Measurements from ENCODE around the gene DUSP12.
"Not testable (repeated sequence)": the region's sequence is repeated elsewhere in the genome, so short reads cannot be mapped to it uniquely, and the experiment has no call there.

DUSP12 gene

DNA sequence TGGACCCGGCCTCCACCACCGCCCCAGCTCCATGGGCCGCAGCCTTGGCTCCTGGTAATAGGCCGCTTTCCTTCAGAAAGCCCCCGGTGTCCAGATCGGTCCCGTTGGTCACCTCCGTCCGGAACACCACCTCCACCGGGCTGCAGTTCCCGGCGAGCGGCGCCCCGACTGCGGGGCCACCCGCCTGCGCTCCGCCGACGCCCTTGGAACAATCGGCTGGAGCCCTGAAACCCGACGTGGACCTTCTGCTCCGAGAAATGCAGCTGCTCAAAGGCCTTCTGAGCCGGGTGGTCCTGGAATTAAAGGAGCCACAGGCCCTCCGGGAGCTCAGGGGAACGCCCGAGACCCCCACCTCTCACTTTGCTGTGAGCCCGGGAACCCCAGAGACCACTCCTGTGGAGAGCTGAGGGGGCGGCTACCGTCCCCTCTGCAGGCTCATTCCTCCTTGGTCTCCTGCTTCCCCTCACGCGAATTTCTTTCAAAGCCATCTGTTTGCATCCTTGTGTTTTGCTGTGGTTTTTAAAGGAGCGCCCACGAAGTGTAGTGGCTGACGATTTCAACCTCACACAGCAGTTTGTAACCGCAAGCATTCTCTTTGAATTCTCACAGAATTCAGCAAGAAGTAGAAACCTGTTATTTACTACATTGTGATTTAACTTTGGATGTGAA is 22.2 kb upstream of the DUSP12 start:
- DNase-seq (ENCODE audit: low read depth): peak; percentile 43

DNA sequence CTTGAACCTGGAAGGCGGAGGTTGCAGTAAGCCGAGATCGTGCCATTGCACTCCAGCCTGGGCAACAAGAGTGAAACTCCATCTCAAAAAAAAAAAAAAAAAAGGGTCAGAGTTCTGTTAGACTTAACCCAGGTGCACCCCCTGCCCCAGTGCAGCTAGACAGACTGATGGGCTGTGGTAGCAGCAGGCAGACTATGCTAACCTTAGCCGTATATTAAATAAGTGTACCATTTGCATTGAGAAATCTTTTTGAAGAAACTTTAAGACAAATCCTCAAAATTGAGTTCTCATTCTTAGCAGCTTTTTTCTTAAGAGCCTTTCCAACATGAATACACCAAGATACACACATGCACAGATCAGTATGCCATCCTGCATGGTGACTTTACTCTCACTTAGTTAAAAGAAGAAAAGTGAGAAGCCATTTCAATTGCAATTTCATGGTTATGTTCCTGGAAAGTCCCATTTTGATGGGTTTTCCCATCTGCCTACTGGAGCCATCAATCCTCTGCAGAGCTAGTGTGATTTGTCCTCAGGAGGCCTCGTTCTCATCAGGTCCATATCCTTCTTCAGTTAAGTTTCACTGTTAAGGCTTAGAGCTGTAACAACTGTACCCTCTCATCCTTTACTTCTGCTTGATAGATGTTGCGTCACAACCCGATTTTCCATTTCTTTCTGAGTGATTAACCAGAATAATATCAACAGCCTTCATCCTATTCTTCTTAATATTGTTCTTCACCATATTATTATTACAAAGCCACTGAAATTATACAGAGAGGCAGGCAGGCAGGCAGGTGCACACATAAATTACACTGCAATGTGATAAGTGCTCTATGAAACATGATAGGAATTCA is 21.0 kb upstream of the DUSP12 start:
- no peak for DNase-seq (ENCODE audit: low read depth)

DNA sequence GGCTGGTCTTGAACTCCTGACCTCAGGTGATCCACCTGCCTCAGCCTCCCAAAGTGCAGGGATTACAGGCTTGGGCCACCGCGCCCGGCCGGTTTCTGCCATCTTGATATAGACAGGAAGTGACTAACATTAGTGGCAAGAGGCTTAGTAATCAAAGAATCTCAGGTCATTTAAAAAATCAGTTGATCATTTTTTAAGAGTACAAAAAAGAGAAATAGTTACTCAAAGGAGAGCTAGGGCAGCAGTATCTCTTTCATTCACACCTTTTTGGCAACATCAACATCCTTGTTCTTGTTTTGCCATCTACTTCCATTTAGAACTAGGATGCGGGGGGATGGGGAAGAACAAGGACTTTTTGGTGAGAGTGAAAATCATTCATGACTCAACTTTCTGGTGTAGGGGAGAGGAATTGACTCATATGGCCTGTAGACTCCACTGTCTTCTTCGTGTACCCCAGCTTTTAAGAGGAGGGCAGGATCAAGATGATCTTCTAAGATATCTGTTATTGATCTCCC is 19.5 kb upstream of the DUSP12 start:
- peak; percentile 25 for DNase-seq (ENCODE audit: low read depth)

DNA sequence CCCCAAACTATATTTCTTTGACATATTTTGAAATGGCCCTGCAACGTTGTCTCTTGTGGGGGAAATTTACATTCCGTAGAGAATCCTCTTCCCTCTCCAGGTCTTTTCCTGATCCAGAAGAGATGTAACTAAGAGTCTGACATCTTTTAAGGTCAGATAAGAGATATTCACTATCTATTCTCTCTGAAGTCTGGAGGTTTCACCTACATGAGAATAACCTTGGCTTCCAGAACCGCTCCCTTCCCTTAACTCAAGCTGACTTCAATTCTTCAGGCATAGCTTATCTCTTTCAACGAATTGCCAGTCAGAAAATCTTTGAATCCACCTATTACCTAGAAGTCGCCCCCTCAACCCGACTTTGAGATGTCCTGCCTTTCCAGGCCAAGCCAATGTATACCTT is 18.3 kb upstream of the DUSP12 start:
- no peak for DNase-seq (ENCODE audit: low read depth)

DNA sequence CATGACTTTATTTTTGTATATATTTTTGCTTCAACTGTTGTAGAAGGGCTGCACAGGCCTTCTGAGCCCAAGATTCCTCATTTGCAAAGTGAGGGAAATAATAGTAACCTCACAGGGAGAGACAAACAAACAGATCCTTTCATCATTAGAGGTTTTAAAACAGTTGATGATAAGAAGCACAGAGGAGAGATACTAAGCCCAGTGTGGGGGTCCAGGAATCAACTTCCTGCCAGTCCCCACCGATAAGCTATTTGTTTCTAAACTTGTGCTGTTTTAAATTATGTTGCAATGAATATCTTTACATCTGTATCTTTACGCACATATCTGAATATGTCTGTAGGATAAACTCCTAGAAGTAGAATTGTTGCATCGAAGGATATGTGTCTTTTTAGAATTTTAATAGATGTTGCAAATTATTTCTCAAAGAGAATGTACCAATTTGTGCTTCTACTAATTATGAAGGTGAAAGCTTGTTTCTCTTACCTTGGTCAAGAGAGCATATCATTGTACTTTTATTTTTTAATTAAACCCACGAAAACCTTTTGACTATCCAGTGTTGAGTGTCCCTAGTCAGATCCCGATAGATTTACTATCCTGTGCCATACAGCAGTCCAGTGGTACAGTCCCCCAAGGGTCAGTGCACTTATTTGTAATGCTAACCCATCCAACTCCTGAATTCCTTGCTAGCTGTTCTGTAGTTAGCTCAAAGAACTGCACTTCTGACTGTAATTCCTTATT is 17.4 kb upstream of the DUSP12 start:
- DNase-seq (ENCODE audit: low read depth): no peak

DNA sequence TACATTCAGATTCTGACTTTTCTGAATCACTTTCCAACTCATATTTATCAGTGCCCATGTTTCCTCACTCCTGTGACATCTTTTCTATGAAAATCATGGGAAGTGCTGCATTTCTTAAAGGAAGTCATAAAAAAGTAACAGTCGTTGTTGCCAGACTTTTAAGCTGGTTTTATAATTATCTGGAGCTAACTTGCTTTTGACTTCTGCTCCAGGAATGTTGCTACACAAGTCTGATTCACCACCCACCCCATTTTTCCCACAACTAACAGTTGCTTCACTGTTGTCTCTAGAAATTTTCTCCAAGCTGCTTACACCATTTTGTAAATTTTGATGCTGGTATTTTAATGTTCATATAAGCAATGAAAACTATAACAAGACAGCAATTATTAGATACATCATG is 16.1 kb upstream of the DUSP12 start:
- DNase-seq (ENCODE audit: low read depth): peak; percentile 91

DNA sequence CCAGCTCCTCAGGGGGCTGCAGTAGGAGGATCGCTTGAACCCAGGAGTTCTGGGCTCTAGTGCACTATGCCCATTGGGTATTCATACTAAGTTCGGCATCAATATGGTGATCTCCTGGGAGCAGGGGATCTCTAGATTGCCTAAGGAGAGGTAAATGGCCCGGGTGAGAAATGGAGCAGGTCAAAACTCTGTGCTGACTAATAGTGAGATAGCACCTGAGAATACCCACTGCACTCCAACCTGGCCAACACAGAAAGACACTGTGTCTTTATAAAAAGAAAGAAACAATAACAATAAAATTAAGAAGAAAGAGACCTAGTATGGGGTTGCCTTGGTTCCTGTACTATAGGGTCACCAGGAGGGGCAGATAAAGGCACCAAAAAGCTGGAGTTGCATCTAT is 13.7 kb upstream of the DUSP12 start:
- no peak for DNase-seq (ENCODE audit: low read depth)

DNA sequence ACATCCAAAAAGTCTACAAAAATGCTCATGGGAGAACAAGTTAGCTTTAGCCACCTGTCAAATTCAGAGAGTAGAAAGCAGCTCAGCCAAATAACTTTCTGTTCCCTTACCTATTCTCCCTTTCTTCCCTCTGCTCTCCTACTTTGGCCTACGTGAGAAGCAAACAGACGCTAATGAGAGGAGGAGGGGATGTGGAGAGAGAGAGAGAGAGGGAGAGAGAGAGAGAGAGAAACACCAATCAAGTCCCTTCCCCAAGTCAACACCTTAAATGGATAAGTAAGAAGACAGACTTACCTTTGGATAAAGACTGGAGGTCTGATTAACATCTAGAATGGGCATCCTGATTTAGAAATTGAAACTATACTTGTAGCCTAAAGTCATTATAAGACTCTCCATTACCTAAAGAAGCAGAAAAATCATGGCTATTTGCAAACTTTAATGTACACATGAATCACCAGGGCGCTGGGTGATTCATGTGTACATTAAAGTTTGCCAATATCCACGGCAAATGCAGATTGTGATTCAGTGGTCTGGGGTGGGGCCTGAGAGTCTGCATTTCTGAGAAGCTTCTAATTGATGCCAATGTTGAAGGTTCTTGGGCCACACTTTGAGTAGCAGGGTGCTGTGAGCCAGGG is 13.1 kb upstream of the DUSP12 start:
- DNase-seq (ENCODE audit: low read depth): no peak

DNA sequence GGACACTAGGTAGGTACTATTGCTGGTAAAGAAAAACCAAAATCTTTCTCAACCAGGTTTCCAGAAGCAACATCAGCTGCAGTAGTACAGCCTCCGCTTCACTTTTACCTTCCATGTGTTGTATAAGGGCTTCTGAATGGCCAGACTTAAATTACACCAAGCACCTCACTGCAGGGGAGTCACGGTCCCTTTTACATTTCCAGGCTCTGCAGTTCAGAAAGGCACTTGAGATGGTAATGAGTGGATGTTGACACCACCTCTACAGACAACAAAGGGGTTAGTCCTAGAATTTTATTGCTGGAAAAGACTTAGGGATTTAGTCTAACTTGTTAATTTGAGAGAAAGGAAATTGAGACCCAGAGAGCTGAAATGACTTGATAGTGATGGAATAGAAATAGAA is 12.0 kb upstream of the DUSP12 start:
- DNase-seq (ENCODE audit: low read depth): no peak

DNA sequence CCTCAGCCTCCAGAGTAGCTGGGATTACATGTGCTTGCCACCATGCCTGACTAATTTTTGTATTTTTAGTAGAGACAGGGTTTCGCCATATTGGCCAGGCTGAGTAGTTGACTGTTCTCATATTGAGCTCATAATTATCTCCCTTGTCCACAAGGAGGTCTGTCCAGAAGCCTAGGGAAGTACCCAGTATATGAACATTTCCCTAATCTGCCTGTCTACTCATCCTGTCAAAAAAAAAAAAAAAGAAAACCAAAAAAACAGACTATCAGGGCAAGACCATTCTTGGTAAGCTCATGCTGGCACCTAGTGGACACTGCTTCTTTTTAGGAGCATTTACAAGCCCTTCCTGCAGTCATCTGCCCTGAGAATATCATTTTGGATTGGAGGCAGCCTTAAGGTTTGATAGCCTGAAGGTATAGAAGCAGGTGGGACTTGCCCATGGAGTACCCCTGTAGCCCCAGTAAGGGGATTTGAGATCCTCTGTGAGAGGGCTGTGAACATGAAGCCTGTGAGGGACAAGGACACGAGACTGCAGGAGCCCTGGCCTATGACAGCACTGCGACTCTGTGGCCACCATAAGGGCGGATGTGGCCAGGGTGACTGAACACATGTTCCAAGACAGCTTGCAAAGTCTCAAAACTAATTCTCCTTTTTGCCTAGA is 10.8 kb upstream of the DUSP12 start:
- DNase-seq (ENCODE audit: low read depth): peak; percentile 72

DNA sequence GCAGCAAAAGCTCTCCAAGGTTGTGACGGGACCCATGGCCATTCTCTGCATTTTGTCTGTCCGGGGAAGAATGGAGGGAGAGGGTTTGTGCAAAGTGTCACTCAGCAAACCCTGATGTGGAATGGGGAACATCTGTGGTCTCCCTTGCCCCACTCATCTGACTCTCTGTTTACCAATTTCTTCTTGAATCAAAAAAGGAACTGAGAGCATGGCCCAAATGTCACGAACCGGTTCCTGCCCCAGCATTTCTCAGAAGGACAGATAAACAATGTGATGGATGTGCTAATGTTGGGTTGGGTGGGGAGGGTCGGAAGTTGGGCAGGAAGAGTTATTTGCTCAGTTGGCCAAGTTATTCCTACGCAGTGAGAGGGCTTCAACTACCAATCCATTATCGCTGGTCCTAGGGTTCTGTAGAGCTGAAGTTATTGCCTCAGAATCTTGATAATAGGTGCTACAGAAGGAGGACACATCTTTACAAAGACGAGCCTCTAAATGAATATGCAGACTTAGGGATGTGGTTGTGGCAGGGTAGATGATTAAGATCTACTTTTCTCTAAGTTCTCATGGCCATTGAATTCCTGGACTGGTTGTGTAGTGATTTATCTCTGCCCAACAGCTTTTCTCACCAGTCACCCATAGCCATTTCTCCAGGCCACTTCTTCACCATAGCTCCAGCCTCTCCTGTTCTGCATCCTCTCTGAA is 9.6 kb upstream of the DUSP12 start:
- DNase-seq (ENCODE audit: low read depth): no peak

DNA sequence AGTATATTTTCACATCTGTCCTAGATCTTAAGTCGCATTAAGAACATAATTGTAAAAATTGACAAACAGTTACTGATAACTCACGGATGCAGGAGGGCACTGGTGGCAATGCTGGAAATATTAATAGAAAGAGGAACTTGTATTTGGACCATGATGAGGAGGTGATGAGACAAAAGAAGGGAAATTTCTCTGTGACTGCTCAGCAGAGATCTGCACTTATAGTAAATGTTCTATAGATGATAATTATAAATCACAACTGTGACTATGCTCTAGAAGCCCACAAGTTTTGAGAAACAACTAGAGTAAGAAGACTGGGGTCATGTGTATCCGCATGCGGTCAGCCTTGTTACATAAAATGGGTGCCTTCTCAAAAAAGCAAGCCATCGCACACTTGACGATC is 8.7 kb upstream of the DUSP12 start:
- no peak for DNase-seq (ENCODE audit: low read depth)

DNA sequence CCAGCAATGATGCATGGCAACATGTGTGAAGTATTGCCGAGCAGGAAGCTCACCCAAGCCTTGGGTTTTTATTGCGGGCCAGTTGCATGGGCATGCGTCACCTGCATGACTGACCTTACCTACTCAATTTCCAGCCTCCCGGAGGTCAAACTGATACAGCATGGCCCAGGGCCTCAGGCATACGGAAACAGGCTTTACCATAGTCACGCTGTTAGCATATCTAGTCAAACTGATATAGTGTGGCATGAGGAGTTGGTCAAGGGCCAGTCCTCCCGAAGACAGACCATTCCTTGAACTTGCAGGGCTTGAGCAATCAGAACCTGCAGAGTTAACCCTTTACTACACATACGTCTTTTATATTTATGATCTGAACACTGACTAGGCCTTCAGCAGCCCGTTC is 6.4 kb upstream of the DUSP12 start:
- no peak for DNase-seq (ENCODE audit: low read depth)

DNA sequence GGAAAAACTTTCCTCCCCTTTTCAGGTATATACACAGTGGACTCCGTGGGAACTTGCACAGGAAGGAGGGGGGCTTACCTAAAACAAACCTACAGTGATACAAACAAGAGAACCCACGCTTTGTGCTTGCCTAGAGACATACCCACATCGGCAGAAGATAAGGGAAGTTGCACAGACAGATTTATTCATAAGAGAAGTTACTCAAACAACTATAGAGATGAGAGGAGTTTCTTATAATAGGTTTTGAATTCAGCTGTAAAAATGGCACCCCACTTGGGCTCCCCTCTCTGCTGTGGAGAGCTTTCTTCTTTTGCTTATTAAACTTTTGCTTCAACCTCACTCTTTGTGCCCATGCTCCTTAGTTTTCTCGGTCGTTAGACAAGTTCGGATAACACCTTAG is 1.8 kb upstream of the DUSP12 start:
- DNase-seq (ENCODE audit: low read depth): no peak

DNA sequence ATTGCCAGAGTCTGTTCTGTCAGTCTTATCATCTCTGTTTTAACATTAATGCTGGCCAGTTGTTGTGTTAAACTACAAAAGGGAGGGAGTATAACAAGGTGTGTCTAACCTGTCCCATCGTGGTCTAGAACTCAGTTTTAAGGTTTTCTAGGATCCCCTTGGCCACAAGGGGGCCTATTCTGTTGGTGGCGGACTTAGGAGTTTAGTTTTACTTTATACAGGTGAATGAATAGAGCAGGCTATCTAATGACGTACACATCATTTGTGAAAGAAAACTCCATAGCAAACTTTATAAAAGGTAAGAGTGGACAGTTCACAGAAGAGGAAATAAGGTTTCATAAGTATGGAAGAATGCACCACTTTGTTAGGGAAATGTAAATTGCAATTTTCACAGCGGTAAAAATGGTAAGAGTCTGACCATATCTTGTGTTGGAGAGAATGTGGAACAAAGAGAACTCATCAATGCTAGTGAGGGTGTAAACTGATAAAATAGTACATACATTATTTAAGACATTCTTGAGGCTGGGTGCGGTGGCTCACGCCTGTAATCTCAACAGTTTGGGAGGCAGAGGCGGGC is 14.0 kb downstream of the DUSP12 start:
- DNase-seq (ENCODE audit: low read depth): no peak

DNA sequence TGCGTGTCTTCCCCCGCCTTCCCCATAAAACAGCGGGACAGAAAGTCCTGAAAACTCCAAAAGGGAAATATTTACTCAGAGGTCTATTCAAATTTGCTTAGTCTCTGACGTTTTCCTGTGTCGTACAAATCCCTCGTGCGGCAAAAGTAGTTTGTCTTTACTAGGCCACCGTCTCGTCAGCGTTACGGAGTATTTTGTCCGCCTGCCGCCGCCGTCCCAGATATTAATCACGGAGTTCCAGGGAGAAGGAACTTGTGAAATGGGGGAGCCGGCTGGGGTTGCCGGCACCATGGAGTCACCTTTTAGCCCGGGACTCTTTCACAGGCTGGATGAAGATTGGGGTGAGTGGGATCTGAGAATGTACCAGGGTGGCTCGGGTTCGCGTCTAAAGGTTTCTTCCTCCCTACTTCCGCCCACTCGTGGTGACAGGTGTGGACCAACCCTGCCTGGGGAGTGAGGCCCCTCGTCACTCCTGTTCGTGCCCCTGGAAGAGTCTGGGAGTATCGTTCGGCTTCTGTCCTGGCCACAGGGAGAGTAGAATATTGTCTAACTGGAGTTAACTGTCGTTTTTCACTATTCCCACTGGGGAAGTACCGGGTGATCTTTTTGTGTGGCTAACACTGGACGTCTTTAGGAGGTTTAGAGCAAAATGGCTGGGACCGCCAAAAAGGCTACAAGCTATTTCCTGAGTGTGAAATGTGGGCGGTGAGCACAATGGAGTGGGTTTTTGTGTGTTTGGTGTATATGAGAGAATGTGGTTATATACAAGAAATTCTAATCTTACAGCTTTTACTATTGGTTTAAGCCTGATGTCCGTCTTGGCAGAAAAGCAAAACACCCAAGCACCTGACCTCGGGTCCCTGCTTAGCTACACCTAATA is 16.8 kb downstream of the DUSP12 start, which contains the start of gene ATF6:
Gene ATF6 (plus strand): TSS at position 219 of the 880 bp plus-strand sequence. CDS start 41 bp downstream, at position 260.
- peak; percentile 92 for DNase-seq (ENCODE audit: low read depth)

DNA sequence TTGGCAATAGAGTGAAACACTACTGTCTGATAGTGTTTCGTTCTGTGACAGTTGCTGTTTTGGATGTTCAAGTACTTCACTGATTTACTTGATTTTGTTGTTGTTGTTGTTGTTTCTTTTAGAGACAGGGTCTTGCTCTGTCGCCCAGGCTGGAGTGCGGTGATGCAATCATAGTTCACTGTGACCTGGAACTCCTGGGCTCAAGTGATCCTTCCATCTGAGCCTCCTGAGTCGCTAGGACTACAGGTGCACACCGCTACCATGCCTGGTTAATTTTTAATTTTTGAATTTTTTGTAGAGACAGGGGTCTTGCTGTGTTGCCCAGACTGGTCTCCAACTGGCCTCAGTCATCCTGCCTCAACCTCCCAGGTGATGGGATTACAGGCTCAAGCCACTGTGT is 18.9 kb downstream of the DUSP12 start:
- DNase-seq (ENCODE audit: low read depth): no peak

DNA sequence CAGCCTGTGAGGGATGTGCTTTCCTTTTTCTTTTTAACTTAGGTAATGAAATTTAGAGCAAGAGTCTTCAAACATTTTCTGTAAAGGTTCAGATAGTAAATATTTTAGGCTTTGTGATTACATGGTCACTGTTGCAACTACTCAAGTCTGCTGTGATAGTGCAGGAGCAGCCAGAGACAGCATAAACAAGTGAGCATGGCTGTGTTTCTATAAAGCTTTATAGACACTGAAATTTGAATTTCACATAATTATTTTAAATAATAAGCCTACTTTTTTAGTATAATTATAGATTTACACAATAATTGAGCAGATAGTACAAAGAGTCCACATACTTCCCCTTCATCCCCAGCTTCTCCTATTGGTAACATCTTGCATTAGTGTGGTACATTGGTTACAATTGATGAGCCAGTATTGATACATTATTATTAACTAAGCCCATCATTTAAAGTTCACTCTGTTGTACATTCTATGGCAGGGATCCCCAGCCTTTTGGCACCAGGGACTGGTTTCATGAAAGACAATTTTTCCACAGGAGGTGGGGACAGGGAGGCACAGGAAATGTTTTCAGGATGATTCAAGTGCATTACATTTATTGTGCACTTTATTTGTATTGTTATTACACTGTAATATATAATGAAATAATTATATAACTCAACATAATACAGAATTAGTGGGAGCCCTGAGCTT is 19.5 kb downstream of the DUSP12 start:
- DNase-seq (ENCODE audit: low read depth): no peak

DNA sequence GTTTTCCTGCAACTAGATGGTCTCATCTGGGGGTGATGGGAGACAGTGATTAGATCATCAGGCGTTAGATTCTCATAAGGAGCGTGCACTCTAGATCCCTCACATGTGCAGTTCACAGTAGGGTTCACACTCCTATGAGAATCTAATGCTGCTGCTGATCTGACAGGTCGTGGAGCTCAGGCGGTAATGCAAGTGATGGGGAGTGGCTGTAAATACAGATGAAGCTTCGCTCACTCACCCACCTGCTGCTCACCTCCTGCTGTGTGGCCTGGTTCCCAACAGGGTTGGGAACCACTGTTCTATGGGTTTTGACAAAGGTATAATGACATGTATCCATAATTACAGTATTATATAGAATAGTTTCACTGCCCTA is 20.1 kb downstream of the DUSP12 start:
- DNase-seq (ENCODE audit: low read depth): not testable (repeated sequence)

Data from stromal cell of bone marrow (primary cell).